GM12801 (cell line): ENCODE measurements around the gene GUCD1.

Experiments used
- TF ChIP-seq, protein P1 (sequence below): IDR thresholded peaks from one replicate; pipeline ENCODE4 v1.5.1; 2011; ENCODE audit warnings: control low read depth; ENCODE audit not compliant: insufficient read length; ENCODE audit errors: extremely low read depth

Gene GUCD1

GRCh38 chr22:24589518-24590030 lies 34.6 kb upstream of the GUCD1 start:
- TF ChIP-seq, protein P1, sequence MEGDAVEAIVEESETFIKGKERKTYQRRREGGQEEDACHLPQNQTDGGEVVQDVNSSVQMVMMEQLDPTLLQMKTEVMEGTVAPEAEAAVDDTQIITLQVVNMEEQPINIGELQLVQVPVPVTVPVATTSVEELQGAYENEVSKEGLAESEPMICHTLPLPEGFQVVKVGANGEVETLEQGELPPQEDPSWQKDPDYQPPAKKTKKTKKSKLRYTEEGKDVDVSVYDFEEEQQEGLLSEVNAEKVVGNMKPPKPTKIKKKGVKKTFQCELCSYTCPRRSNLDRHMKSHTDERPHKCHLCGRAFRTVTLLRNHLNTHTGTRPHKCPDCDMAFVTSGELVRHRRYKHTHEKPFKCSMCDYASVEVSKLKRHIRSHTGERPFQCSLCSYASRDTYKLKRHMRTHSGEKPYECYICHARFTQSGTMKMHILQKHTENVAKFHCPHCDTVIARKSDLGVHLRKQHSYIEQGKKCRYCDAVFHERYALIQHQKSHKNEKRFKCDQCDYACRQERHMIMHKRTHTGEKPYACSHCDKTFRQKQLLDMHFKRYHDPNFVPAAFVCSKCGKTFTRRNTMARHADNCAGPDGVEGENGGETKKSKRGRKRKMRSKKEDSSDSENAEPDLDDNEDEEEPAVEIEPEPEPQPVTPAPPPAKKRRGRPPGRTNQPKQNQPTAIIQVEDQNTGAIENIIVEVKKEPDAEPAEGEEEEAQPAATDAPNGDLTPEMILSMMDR, result no peak

DNA sequence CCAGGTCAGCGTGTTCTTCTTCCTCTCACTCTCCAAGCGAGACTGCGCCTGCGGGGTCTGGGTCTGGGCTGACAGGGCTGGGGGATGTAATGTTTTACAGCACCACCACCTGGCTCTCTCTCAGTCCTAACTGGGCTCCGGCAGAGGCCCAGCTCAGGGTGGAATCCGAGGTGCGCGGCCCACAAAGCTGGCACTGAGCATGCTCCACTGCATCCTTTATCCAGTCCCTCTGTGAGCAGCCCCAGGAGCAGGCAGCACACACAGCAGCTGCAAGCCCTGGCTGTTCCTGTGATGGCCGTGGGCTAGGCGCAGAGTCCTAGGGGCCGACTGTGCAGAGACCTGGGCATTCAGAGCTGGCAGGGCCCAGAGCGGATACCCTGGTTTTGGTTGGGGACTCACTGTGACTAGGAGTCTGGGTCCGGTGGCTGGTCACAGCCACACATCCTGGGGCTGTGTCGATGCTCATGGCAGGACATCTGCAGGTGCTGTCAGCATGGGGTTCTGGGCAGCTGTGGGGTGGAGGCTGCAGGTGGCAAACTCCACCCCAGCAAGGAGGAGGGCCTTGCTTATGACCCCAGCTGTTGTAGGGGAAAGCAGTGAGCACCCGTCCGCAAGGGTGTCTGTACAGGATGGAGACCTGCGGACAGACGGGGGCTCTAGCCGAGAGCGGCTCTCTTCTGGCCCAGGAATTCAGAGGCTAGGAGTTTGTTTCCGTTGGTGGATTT lies 34.0 kb upstream of the GUCD1 start:
- TF ChIP-seq, protein P1, result no peak

DNA sequence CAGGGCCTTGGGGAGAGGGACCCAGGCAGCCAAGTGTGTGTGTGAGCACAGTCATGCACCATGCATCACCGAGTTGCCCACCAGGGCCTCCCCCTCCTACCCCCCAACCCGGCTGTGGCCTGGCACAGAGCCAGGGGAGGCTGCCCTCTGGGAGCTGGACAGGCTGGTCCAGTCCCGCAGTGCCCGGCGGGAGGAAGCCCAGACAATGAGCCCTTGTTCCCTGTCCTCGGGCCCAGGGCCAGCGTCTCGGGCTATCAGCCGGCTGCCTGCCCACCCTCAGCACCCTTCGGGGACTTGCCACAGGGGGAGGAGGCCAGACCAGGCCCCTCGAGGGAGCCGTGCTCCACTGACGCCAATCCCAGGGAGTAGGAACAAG lies 33.4 kb upstream of the GUCD1 start:
- TF ChIP-seq, protein P1, result no peak

- TF ChIP-seq, protein P1, result no peak
Measured at GRCh38 chr22:24587948-24588347, 33.0 kb upstream of the GUCD1 start.

- TF ChIP-seq, protein P1, result no peak
Measured at GRCh38 chr22:24587251-24587650, 32.3 kb upstream of the GUCD1 start.

DNA sequence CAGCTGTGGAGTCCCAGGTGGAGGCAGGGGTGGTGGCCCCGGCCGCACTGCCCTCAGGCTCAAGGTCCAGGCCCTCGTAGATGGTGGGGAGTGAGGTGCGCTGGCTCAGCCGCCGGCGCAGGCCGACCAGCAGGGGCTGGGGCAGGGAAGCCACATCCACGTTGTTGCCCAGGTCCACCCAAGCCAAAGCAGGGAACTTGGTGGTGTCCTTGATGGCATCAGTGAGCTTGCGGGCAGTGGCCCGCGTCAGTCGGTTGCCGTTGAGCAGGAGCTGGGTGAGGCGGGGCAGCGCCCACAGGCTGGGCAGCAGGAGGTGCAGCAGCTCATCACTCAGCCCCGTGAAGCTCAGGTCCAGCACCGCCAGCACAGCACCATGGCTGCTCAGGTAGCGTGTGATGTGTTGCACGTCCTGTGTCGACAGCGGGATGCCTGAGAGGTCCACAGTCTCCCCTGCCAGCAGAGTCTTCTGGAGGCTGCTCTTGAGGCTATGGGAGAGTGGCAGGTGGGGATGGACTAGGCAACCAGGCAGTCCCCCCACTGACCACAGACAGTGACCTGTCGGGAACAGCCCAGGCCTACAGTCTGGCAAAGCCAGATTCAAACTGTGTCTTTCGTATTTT lies 31.1 kb upstream of the GUCD1 start:
- TF ChIP-seq, protein P1, result no peak

DNA sequence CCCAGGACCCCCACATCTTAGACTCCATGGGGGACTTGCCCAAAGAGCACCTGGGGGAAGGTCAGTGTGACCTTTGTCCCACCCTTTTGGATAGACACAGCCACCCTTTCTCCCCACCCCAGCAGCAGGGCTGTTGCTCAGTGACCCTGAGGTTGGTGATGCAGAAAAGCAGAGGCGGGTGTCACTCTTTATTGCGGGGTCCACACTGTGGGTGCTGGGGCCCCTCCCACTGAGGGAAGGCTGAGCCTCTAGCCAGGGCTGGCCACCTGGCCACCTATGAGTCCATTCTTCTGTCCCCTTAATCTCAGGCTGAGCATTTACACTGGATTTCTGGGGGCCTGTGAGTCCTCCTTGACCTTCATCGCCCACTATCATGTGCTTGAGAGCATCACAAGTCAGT lies 30.5 kb upstream of the GUCD1 start:
- TF ChIP-seq, protein P1, result no peak
